ENCODE measurements around the gene DIO3.

- no peak for TF ChIP-seq CTCF (IDR thresholded peaks at IDR 0.05)
- no peak for TF ChIP-seq POLR2A (IDR thresholded peaks at IDR 0.05)
- TF ChIP-seq POLR2AphosphoS5 (IDR thresholded peaks at IDR 0.05), result no peak
These were observed 49.5 kb upstream of the DIO3 start for GRCh38 chr14:101511620-101512375.
